Measurements from ENCODE around the gene B3GNT3.
A peak's percentile ranks its signal among the peaks of the same experiment; 100 is the strongest.

The B3GNT3 gene

GRCh38 chr19:17836530-17836929, 41.6 kb downstream of the B3GNT3 start:
- no peak for DNase-seq

GRCh38 chr19:17837972-17838371, 43.0 kb downstream of the B3GNT3 start:
- DNase-seq, result no peak

- no peak for DNase-seq
These were observed 45.1 kb downstream of the B3GNT3 start for GRCh38 chr19:17840019-17840418.

- DNase-seq, result no peak
These were observed 46.5 kb downstream of the B3GNT3 start for GRCh38 chr19:17841371-17841809.

- peak; percentile 90 for DNase-seq
These were observed 47.1 kb downstream of the B3GNT3 start for GRCh38 chr19:17841810-17842662.

GRCh38 chr19:17842663-17843291, 47.8 kb downstream of the B3GNT3 start:
- DNase-seq, result no peak

- DNase-seq, result no peak
These were observed 48.4 kb downstream of the B3GNT3 start for GRCh38 chr19:17843292-17843827.

GRCh38 chr19:17843908-17844490, 49.1 kb downstream of the B3GNT3 start:
- no peak for DNase-seq

- no peak for DNase-seq
These were observed 51.2 kb downstream of the B3GNT3 start for GRCh38 chr19:17846146-17846545.

- DNase-seq, result no peak
These were observed 52.8 kb downstream of the B3GNT3 start, which contains the start of gene JAK3 for GRCh38 chr19:17847538-17848366. TSS of gene JAK3 (minus strand) at chr19:17847982. CDS start at chr19:17844417, 3,565 bp downstream.

GRCh38 chr19:17848595-17849292, 53.8 kb downstream of the B3GNT3 start:
- DNase-seq, result peak; percentile 26

- DNase-seq, result no peak
These were observed 59.1 kb downstream of the B3GNT3 start for GRCh38 chr19:17854061-17854460.

- peak; percentile 56 for DNase-seq
These were observed 60.6 kb downstream of the B3GNT3 start for GRCh38 chr19:17855280-17856152.

GRCh38 chr19:17859533-17860330, 64.8 kb downstream of the B3GNT3 start, which contains the start of gene RPL18A:
TSS of gene RPL18A (plus strand) at chr19:17859910. CDS start at chr19:17859957, 47 bp downstream.
- DNase-seq, result peak; percentile 100

GRCh38 chr19:17860331-17860992, 65.5 kb downstream of the B3GNT3 start:
- DNase-seq, result no peak

- no peak for DNase-seq
These were observed 66.0 kb downstream of the B3GNT3 start for GRCh38 chr19:17860993-17861360.

- no peak for DNase-seq
These were observed 66.8 kb downstream of the B3GNT3 start for GRCh38 chr19:17861542-17862402.
